PC-3 (cell line): ENCODE measurements around the gene PRKRA. TPM values are rescaled to one million over a fixed set of nuclear protein-coding genes. Genes with fewer than 3 reads are reported as not detected.
A peak's percentile ranks its signal among the peaks of the same experiment; 100 is the strongest.

ENCODE experiments used
- ATAC-seq: fragments of 200-7000 bp; cut with Tn5 transposase; 2 replicates; pipeline ENCODE4 v1.9.1; 2020; ENCODE audit warnings: mild to moderate bottlenecking, moderate library complexity
- BruUV-seq: library from RNA; stranded (reverse); fragments of 400-500 nt; replicated peaks from 2 replicates; lab custom pipeline; 2021; lab: Mats Ljungman, UMichigan
- CTCF ChIA-PET: fragments of 300-600 bp; sonication (Branson Sonifier 250); formaldehyde crosslinking; loops from one replicate; lab custom pipeline; 2022; ENCODE audit warnings: antibody characterized with exemption; lab: Charles Lee
- POLR2A ChIA-PET: fragments of 300-600 bp; sonication (Branson Sonifier 250); formaldehyde crosslinking; loops from one replicate; lab custom pipeline; 2022; ENCODE audit warnings: antibody characterized with exemption; ENCODE audit not compliant: unreplicated experiment; lab: Charles Lee
- DNase-seq: peaks from one replicate; pipeline ENCODE4 v3.0.0-alpha.2; 2015
- H2AFZ ChIP-seq: fragments of 300-600 bp; sonication (generic); 2 replicates; pipeline ENCODE4 v1.6.0; 2016; ENCODE audit warnings: antibody characterized with exemption, low read length
- H3F3A ChIP-seq: fragments of 300-600 bp; sonication (generic); one replicate; pipeline ENCODE4 v1.6.0; 2017; ENCODE audit warnings: antibody characterized with exemption, low read length, control low read depth, mild to moderate bottlenecking; ENCODE audit not compliant: unreplicated experiment
- H3K27ac ChIP-seq: fragments of 300-600 bp; sonication (generic); 2 replicates; pipeline ENCODE4 v1.5.1; 2016; ENCODE audit warnings: mild to moderate bottlenecking, low read length
- H3K27me3 ChIP-seq: fragments of 300-600 bp; sonication (generic); 2 replicates; pipeline ENCODE4 v1.6.1; 2016; ENCODE audit warnings: low read length, mixed read lengths
- H3K36me3 ChIP-seq: fragments of 300-600 bp; sonication (generic); 2 replicates; pipeline ENCODE4 v1.6.1; 2016; ENCODE audit warnings: low read depth, mixed run types, low read length, mixed read lengths
- H3K4me1 ChIP-seq: fragments of 300-600 bp; sonication (generic); 2 replicates; pipeline ENCODE4 v1.5.1; 2016; ENCODE audit warnings: low read length; ENCODE audit not compliant: insufficient read depth
- H3K4me2 ChIP-seq: fragments of 300-600 bp; sonication (generic); 2 replicates; pipeline ENCODE4 v1.6.0; 2016; ENCODE audit warnings: low read length
- H3K4me3 ChIP-seq: fragments of 300-600 bp; sonication (generic); 2 replicates; pipeline ENCODE4 v1.5.1; 2016; ENCODE audit warnings: mild to moderate bottlenecking, low read length, mixed read lengths
- H3K79me2 ChIP-seq: fragments of 300-600 bp; sonication (generic); 2 replicates; pipeline ENCODE4 v1.6.1; 2017; ENCODE audit warnings: low read length, mixed read lengths
- H3K9ac ChIP-seq: fragments of 300-600 bp; sonication (generic); 2 replicates; pipeline ENCODE4 v1.6.0; 2016; ENCODE audit warnings: mild to moderate bottlenecking, low read length
- H3K9me2 ChIP-seq: fragments of 300-600 bp; sonication (generic); replicated peaks from 2 replicates; pipeline ENCODE4 v1.6.1; 2016; ENCODE audit warnings: mixed run types, low read length, mixed read lengths
- H3K9me3 ChIP-seq: fragments of 300-600 bp; sonication (generic); 2 replicates; pipeline ENCODE4 v1.6.1; 2016; ENCODE audit warnings: low read length, mixed read lengths
- H4K20me1 ChIP-seq: fragments of 300-600 bp; sonication (generic); 2 replicates; pipeline ENCODE4 v1.6.1; 2016; ENCODE audit warnings: low read length, mixed read lengths
- EZH2 ChIP-seq: fragments of 300-600 bp; sonication (generic); IDR thresholded peaks from one replicate; pipeline ENCODE4 v1.6.1; 2017; ENCODE audit warnings: antibody characterized with exemption, mild to moderate bottlenecking, low read length; ENCODE audit not compliant: unreplicated experiment
- EZH2phosphoT487 ChIP-seq: fragments of 300-600 bp; sonication (generic); IDR thresholded peaks from 2 replicates; pipeline ENCODE4 v1.6.1; 2018; ENCODE audit warnings: mild to moderate bottlenecking, antibody characterized with exemption, low read length, borderline replicate concordance
- intact Hi-C: fragments of 100-400 bp; cut with micrococcal nuclease; formaldehyde crosslinking; loops from 2 replicates; pipeline ENCODE4 v1.9.0; 2023
- total RNA-seq: library from RNA; depleted of rRNA; stranded (reverse); fragments of >200 nt; gene quantifications from 2 replicates; pipeline ENCODE4 v1.2.3, GENCODE V29; 2014
- TF ChIP-seq, protein P1 (sequence below): fragments of 300-600 bp; sonication (generic); conservative IDR thresholded peaks from 2 replicates; pipeline ENCODE4 v1.5.1; 2017; ENCODE audit warnings: antibody characterized with exemption, low read depth, mild to moderate bottlenecking, low read length

PRKRA gene
- total RNA-seq, 1 experiment from 2014 or later = 78.2 TPM

DNA sequence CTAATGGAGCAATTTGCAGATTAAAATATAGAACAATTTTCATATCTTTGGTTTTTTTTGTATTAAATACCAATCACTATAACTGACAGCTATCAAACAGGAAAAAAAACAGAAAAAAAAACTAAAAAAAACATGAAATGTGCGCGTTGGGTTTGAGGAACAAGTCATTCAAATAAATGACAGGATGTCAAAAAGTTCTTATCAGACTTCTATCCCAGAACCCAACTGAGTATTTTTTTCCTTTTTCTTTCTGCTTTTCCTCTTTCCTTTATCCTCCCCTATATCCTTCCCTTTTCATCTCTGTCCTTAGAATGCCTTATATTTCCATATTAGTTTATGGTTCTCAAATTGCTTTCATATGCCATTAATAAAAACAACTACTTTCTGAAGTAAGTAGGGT lies 14.3 kb downstream of the PRKRA start:
- Histone ChIP-seq H3K9ac (no peak overlapping the region), H3K4me1 (peaks cover 24% of the 10 kb centered on the region), H3K9me3 (no peaks in the 10 kb centered on the region), H3K27ac (no peak overlapping the region), H3K79me2 (no peaks in the 10 kb centered on the region), H3K4me2 (no peak overlapping the region), H3K27me3 (no peaks in the 10 kb centered on the region), H3K9me2 (no peaks in the 10 kb centered on the region), H3K36me3 (peaks cover 58% of the 10 kb centered on the region), H4K20me1 (no peaks in the 10 kb centered on the region), H3F3A (peaks cover 10% of the 10 kb centered on the region), H3K4me3 (no peak overlapping the region), H2AFZ (no peak overlapping the region)
- no peak for ATAC-seq
- TF ChIP-seq EZH2 (no peak), EZH2phosphoT487 (no peak)
- TF ChIP-seq, protein P1, sequence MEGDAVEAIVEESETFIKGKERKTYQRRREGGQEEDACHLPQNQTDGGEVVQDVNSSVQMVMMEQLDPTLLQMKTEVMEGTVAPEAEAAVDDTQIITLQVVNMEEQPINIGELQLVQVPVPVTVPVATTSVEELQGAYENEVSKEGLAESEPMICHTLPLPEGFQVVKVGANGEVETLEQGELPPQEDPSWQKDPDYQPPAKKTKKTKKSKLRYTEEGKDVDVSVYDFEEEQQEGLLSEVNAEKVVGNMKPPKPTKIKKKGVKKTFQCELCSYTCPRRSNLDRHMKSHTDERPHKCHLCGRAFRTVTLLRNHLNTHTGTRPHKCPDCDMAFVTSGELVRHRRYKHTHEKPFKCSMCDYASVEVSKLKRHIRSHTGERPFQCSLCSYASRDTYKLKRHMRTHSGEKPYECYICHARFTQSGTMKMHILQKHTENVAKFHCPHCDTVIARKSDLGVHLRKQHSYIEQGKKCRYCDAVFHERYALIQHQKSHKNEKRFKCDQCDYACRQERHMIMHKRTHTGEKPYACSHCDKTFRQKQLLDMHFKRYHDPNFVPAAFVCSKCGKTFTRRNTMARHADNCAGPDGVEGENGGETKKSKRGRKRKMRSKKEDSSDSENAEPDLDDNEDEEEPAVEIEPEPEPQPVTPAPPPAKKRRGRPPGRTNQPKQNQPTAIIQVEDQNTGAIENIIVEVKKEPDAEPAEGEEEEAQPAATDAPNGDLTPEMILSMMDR = no peak
- CTCF ChIA-PET = no interaction called here
- POLR2A ChIA-PET = no interaction called here
- no TSS peak for BruUV-seq
- no peak for DNase-seq
- intact Hi-C loops = no loop called here

DNA sequence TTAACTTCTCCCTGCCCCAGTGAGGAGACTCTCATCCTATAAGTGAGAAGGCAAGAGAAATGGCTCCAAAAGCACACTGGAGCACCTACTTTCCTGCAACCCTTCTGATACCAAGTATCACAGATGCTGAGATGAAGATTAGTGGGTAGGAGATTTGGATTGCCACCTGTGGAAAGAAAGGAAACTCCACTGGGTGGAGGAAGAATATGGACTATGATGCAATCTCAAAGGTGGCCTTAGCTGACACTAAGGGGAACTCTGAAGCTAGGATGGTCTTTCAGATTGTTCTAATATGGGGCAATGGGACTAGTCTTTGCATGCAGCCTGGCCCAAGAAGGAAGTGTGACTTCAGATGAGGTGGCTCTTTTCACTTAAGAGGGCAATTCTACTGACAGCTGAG lies 21.6 kb downstream of the PRKRA start:
- no TSS peak for BruUV-seq
- no peak for ATAC-seq
- TF ChIP-seq EZH2 (no peak), EZH2phosphoT487 (no peak)
- TF ChIP-seq, protein P1 = no peak
- H3K4me1 ChIP-seq = no peaks in the 10 kb centered on the region
- no peak overlapping the region for H2AFZ ChIP-seq
- no peaks in the 10 kb centered on the region for H3F3A ChIP-seq
- no peak overlapping the region for H3K27ac ChIP-seq
- ChIA-PET POLR2A (no interaction called here), CTCF (no interaction called here)
- no peaks in the 10 kb centered on the region for H3K9me3 ChIP-seq
- H3K9me2 ChIP-seq = no peaks in the 10 kb centered on the region
- peaks cover 36% of the 10 kb centered on the region for H3K36me3 ChIP-seq
- intact Hi-C loops = no loop called here
- no peaks in the 10 kb centered on the region for H3K79me2 ChIP-seq
- no peak overlapping the region for H3K9ac ChIP-seq
- no peak overlapping the region for H3K4me3 ChIP-seq
- H3K4me2 ChIP-seq = no peak overlapping the region
- H3K27me3 ChIP-seq = no peaks in the 10 kb centered on the region
- no peak for DNase-seq
- no peaks in the 10 kb centered on the region for H4K20me1 ChIP-seq

DNA sequence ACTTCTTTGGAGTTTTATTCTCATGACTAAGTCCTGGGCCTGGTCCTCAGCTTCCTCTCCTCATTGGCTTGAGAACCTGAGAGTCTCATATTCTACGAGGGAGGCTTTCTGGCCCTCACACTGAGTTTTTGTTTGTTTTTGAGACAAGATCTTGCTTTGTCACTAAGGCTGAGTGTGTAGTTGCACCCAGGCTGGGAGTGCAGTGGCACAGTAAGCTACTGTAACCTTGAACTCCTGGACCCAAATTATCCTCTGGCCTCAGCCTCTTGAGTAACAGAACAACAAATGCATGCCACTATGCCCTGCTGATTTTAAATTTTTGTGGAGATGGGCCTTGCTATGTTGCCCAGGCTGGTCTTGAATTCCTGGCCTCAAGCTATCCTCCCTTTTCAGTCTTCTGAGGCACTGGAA lies 22.6 kb downstream of the PRKRA start:
- no peaks in the 10 kb centered on the region for H3K9me3 ChIP-seq
- POLR2A ChIA-PET = interaction anchor here (0.5 kb wide), 2 partner anchors 216 to 338 kb away, joined by 3 to 4 read pairs; no protein-coding TSS in a partner anchor

More for the DNA sequence above, 22.6 kb downstream of the PRKRA start:
- no peaks in the 10 kb centered on the region for H3K27me3 ChIP-seq
- H3K79me2 ChIP-seq = no peaks in the 10 kb centered on the region
- TF ChIP-seq EZH2phosphoT487 (no peak), EZH2 (no peak)
- TF ChIP-seq, protein P1 = no peak
- no TSS peak for BruUV-seq
- DNase-seq (peak; percentile 38), ATAC-seq (peak; percentile 53; the same call in 1 of the 2 replicates)
- H3K36me3 ChIP-seq = peaks cover 34% of the 10 kb centered on the region
- H3K4me2 ChIP-seq = no peak overlapping the region
- H3K27ac ChIP-seq = no peak overlapping the region
- no peaks in the 10 kb centered on the region for H3K9me2 ChIP-seq
- no peak overlapping the region for H3K9ac ChIP-seq
- intact Hi-C loops = no loop called here
- no peaks in the 10 kb centered on the region for H4K20me1 ChIP-seq
- no peaks in the 10 kb centered on the region for H3K4me1 ChIP-seq
- H2AFZ ChIP-seq = no peak overlapping the region
- H3F3A ChIP-seq = no peaks in the 10 kb centered on the region
- CTCF ChIA-PET = interaction anchor here (0.8 kb wide), 1 partner anchor 36 kb away, joined by 3 read pairs; no protein-coding TSS in a partner anchor
- H3K4me3 ChIP-seq = no peak overlapping the region
